HG02938 (cell line): ENCODE results near the gene ATAD5.
"Not testable (repeated sequence)": the region's sequence is repeated elsewhere in the genome, so short reads cannot be mapped to it uniquely, and the experiment has no call there.

ENCODE experiments used
- ATAC-seq: cut with Tn5 transposase; IDR thresholded peaks from one replicate; pipeline ENCODE4 v1.9.1; 2021; ENCODE audit warnings: mild to moderate bottlenecking, moderate library complexity; ENCODE audit not compliant: unreplicated experiment

ATAD5 gene

GRCh38 chr17:30910151-30910550 is 78.4 kb downstream of the ATAD5 start:
- not testable (repeated sequence) for ATAC-seq

DNA sequence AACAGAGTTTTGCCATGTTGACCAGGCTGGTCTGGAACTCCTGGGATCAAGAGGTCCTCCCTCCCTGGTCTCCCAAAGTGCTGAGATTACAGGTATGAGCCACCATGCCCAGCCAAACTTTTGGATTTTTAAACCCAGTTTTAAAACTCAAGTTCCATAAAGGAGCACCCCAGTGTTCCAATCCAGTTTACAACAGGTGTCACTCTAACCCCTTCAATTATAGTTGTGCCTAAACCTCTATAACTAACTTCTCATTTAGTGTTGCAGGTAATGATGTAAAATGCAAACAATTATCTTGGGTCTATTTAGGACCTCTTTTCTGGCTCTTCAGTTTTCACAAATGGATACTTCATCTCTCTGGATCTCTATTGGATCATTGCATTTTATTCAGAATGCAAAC is 82.2 kb downstream of the ATAD5 start:
- ATAC-seq: no peak

- no peak for ATAC-seq
Measured at GRCh38 chr17:30915833-30916611, 84.3 kb downstream of the ATAD5 start.

DNA sequence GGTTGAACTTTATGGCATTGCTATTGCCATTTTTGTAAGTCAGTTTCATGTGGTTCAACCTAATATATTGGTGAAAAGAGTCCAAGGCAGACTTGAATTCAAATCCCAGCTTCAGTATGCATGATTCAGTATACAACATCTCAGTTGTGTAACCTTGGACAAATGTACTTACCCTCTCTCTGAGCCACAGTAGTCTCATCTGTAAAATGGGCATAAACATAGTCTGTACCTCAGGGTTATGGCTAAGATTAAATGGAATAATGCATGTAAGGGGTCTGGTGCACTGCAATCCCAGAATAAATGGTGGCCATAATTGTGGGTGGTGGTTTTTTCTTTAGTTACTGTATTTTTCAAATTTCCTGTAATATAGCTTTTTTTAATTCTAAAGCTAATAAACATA is 85.3 kb downstream of the ATAD5 start:
- no peak for ATAC-seq

GRCh38 chr17:30920282-30920681 is 88.5 kb downstream of the ATAD5 start:
- ATAC-seq: no peak

DNA sequence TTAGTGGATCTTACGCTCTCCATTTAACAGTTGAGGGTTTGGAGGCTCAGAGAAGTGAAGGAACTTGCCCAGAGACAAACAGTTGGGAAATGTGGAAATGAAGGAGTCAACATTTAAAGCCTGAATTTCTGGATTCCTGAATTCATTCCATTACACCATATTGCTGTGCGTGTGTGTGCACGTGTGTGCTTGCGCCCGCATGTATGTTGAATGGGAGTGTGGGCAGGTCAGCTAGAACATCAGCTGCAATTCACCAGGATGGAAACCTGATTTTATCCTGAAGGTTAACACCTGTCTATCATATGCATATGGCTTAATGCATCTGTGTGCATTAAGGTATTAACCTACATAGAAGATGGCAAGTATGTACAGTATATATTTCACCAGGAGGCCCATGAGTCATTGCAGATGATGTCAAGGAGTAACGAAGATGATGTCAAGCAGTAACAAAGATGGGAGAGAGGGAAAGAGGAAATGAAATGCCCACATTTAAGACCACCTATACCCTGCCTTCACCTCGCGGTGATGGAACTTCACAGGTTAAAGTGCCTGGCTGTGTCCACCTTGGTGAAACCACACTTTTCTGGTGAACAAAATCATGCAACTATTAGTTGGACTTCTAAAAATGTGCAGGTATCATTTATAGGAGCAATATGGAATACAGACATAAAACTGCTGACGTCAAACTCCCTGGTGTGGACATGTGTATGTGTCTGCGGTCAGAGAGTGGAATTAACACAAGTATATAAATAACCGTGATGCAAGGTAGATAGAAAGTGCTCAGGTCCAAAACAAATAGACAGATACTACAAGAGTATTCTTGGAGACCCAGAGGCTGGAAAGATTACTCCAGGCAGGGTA is 89.1 kb downstream of the ATAD5 start:
- no peak for ATAC-seq

- ATAC-seq: no peak
Measured at GRCh38 chr17:30921544-30922196, 89.9 kb downstream of the ATAD5 start, which contains the start of gene ADAP2. Gene ADAP2, plus strand, starts transcription at chr17:30921945. Its CDS starts 70 bp downstream, at chr17:30922015.

- ATAC-seq: no peak
Measured at GRCh38 chr17:30922235-30923030, 90.7 kb downstream of the ATAD5 start.

DNA sequence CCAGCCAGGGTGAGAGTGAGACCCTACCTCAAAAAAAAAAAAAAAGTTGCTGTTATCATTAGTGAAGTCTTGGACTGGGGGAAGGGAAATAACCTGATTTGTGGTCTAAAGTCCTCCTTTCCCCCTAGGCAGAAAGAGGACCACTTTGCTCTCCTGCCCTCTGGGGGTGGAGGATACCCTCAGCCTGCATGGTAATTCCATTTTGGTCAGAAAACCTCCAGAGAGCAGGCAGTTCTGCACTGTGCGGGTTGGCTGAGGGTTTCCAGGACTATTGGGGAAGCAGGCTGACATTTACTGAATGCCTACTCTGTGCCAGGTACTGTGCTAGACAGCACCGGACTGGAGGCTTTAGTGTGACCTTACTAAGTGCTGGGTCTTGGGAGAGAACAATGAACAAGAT is 92.6 kb downstream of the ATAD5 start:
- no peak for ATAC-seq

- ATAC-seq: no peak
Measured at GRCh38 chr17:30926516-30926915, 94.8 kb downstream of the ATAD5 start.

DNA sequence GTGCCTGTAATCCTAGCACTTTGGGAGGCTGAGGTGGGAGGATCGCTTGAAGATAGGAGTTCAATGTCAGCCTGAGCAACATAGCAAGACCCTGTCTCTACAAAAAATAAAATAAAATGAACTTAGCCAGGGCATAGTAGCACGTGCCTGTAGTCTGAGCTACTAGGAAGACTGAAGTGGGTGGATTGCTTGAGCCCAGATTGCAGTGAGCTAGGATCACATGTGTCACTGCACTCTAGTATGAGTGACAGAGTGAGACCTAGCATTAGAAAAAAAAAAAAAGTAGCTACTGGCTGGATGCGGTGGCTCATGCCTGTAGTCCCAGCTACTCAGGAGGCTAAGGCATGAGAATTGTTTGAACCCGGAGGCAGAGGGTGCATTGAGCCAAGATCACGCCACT is 96.0 kb downstream of the ATAD5 start:
- ATAC-seq: no peak

DNA sequence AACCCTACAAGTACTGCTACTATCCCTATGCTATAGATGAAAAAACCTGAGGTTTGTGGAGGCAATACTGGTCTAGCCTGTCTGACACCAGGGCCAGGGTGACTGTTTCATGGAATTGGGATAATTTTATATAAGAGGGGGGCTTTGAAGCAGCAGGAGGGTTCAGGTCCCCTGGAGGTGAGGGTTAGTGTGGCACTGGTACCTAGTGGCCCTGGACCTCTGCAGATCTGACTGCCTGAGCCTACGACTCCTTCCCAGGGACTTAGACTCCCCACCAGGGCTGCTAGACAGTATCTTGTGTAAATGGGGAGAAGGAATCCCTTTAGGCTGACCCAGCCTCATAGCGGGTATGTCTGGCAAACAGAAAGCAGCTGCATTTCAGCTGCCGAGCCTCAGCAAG is 96.8 kb downstream of the ATAD5 start:
- ATAC-seq: no peak

DNA sequence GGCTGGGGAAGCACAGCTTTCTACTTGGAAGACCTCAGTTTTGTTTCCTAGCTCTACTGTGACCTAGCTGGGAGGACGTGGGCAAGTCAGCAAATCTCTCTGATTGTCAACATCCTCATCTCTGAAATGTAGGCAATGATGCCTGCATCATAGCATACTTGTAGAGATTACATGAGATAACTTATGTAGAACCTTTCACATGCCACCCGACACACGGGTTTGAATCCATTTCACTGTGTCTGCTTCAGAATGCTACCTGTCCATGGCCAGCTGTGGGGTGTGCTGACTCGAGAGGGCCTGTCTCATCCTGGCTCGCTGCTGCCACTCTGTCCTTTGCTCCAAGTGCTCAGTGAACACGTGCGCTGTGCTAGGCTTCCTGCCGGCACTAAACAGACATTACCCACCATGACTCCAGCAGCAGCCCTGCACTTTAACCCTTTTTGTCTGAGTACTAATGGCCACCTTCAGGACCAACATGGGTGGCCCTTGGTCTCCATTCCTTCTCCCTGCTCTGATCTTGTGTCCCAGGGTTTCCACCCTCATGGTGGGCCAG is 97.4 kb downstream of the ATAD5 start:
- no peak for ATAC-seq

DNA sequence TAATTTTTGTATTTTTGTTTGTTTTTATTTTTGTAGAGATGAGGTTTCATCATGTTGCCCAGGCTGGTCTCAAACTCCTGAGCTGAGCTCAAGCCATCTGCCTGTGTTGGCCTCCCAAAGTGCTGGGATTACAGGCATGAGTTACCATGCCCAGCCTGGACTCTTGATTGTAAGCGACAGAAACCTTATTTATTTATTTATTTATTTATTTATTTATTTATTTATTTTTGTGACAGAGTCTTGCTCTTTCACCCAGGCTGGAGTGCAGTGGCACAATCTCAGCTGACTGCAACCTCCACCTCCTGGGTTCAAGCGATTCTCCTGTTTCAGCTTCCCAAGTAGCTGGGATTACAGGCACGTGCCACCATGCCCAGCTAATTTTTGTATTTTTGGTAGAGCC is 98.1 kb downstream of the ATAD5 start:
- ATAC-seq: not testable (repeated sequence)

- ATAC-seq: no peak
Measured at GRCh38 chr17:30930495-30930894, 98.7 kb downstream of the ATAD5 start.

GRCh38 chr17:30931582-30931981 is 99.8 kb downstream of the ATAD5 start:
- ATAC-seq: not testable (repeated sequence)

GRCh38 chr17:30933966-30934365 is 102.2 kb downstream of the ATAD5 start:
- ATAC-seq: no peak

DNA sequence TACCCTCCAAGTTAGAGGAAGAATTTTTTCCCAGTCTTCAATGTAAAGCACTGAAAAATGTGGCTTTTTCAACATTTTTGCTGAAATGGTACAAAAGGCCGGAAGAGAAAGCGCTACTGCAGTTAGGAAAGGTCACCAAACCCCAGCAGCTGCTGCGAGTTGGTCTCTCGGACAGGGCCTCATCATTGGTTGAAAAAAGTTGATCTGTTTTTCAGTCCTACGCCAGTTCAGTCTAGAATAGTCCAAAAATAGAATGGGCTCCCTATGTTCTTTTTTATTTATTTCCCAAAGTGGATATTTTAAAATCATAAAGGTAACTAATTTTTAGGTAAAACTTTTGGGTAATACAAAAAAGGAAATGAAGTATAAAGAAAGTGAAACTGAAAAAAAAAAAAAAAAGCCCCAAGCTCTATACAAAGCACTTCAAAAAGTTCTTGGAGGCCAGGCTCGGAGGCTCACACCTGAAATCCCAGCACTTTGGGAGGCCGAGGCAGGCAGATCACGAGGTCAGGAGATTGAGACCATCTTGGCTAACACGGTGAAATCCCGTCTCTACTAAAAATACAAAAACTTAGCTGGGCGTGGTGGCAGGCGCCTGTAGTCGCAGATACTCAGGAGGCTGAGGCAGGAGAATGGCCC is 107.4 kb downstream of the ATAD5 start:
- no peak for ATAC-seq

DNA sequence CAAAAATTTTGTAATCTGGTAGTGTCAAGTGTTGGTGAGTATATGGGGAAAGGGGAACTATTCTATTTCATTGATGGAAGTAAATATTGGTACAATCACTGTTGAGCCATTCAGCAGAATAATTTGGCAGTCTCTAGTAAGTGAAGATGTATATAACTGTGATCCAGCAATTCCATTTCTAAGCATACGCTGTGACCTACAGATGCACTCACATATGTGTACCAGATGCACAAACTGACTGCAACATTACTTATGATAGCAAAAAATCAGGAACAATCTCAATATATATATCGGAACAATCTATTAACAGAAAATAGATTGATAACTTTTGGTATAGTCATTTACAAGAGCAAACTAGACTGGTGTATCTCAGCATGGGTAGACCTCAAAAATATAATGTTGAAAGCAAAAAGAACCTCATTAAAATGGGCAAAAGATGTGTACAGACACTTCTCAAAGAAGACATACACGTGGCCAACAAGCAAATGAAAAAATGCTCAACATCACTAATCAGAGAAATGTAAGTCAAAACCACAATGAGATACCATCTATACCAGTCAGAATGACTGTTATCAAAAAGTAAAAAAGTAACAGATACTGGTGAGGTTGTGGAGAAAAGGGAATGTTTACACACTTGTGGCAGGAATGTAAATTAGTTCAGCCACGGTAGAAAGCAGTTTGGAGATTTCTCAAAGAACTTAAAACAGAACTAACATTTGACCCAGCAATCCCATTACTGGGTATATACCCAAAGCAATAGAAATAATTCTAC is 110.7 kb downstream of the ATAD5 start:
- ATAC-seq: no peak
